Fibroblast of skin of right biceps (primary cell): ENCODE results near the gene MYBPH.

ENCODE experiments used
- DNase-seq: peaks from one replicate; pipeline ENCODE4 v3.0.0-alpha.2; 2013

Gene MYBPH

GRCh38 chr1:203146537-203146936 lies 29.1 kb downstream of the MYBPH start:
- no peak for DNase-seq

- DNase-seq: no peak
Measured at GRCh38 chr1:203146042-203146369, 29.6 kb downstream of the MYBPH start.

DNA sequence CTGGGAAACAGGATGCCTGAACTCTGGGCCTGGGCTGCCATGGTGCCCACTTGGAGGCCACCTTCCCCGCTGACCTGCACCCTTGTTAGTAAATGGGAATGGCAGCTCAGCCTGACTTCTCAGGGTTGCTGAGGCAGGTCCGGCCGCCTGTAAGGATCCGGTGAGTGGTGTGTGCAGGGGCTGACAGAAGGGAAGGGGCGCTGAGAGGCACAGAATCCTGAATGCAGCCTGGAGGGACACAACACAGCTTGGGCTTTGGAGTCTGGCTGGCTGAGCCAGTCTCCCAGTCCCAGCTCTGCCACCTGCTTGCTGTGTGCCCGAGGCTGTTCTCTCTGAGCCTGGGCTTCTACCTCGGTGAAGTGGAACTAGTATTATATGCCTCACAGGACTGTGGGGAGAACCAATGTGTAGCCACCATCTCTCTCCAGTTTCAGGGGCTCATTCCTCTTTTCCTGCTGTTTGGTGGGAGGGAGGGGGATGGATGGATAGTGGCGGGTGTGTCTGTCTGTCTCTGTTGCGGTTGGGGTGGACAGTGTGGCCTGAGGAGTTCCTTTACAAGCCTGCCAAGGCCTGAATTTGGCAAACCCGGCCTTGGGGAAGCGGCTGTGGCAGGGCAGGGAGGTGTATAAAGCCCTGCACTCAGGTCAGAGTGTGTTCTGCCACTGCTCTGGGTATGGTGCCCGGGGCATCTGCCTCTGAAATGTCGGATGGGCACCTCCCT lies 30.1 kb downstream of the MYBPH start:
- no peak for DNase-seq

DNA sequence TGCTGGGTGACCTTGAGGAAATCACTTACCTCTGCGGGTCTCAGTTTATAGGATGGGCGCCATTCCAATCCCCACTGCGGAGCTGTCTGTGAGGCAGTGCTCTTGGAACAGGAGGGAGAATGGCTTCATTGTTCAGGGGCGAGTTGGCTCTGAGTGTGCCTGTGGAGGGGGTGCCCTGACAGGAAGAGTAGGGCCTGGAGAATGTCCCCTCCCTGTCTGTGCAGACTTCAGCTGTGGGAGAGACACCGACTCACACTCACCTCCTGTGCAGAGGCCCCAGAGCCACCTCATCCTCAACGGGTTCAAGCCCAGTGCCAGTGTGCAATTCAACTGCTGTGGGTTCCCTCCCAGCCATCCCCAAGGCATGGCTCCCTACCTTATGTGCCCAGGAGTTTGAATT lies 31.0 kb downstream of the MYBPH start:
- DNase-seq: peak; percentile 63

- DNase-seq: no peak
Measured at GRCh38 chr1:203143641-203144040, 32.0 kb downstream of the MYBPH start.

- no peak for DNase-seq
Measured at GRCh38 chr1:203142684-203143408, 32.8 kb downstream of the MYBPH start.

GRCh38 chr1:203142124-203142523 lies 33.5 kb downstream of the MYBPH start:
- DNase-seq: no peak

DNA sequence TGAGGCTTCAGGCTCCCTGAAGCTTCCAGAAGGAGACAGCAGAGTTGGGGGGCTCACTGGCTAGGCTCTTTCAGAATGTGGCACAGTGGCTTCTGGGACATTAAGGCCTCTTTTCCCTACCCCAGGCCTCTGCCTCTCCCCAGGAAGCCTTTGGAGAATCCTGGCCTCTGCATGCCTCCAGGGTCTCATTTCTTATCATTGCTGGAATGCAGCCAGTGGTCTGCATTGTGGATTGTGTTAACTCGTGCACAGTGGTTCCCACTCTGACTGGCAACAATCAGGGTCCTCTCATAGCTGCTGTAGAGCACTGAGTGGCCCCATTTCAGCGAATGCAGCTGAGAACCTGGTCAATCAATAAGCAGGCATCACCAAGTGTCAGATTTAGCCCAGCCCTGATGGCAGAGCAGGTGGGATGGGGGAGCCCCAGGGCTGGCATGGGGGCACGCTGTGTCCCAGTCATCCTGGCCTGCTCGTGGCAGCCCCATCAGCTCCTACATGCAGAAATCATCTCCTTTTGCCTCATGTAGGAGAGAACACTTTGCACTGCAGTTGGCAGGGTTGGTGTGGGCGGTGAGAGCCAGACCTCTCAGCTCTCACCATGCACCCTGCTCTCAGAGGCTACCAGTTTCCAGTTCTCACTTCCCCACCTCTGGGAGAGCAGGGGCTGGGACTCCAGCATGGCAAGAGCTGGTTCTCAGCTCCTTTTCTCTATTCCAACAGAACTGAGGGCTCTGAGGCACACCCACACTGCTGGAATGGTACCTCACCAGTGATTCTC lies 34.7 kb downstream of the MYBPH start:
- no peak for DNase-seq

DNA sequence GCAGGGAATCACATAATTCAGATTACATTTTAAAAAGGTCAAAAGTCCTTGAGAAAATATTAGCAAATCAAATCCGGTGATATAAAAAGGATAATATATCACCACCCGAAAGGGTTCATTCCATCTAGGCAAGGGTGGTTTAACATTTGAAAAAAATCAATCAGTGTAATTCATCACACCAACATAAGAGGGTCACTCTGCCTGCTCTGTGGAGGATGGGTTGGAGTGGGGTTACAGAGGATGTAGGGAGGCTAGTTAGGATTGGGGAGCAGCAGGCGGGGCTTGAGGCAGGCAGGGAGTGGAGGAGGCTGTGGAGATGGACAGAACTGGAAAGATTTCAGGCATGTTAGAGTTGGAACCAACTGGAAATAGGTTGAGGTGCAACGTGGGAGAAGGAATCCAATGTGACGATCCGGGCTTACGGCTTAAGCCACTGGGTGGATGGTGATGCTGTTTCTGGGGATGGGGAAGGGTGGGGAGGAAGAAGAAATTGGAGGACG lies 35.6 kb downstream of the MYBPH start:
- DNase-seq: no peak

GRCh38 chr1:203138066-203138465 lies 37.6 kb downstream of the MYBPH start:
- no peak for DNase-seq

GRCh38 chr1:203137324-203137723 lies 38.3 kb downstream of the MYBPH start:
- DNase-seq: no peak

DNA sequence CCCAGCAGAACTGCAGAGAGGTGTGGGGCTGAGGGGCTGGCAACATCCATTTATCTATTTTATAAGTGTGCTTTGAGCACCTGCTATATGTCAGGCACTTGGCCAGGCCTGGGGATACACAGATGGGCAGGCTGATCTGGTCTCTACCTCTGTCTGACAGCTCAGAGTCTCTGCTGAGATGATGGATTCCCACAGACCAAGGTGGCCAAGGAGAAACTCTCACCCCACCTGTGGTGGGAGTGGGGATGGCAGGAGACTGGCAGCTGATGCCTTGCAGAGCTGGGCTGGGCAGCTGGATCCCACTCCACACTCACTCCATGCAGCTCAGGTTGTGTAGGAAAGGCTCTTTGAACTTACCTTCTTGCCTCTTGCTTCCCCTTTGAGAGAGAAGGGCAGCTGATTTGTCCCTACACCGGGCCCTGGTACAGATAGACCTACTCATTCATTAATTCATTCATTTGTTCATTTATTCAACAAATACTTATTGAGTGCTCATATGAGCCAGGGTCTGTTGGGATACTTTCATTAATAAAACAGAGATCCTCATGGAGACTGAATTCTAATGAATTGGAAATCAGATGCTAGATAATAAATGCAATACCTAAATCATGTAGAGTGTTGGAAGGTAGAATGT lies 39.1 kb downstream of the MYBPH start:
- no peak for DNase-seq

GRCh38 chr1:203135636-203136305 lies 39.9 kb downstream of the MYBPH start:
- DNase-seq: no peak

GRCh38 chr1:203133970-203134725 lies 41.5 kb downstream of the MYBPH start:
- peak; percentile 59 for DNase-seq

DNA sequence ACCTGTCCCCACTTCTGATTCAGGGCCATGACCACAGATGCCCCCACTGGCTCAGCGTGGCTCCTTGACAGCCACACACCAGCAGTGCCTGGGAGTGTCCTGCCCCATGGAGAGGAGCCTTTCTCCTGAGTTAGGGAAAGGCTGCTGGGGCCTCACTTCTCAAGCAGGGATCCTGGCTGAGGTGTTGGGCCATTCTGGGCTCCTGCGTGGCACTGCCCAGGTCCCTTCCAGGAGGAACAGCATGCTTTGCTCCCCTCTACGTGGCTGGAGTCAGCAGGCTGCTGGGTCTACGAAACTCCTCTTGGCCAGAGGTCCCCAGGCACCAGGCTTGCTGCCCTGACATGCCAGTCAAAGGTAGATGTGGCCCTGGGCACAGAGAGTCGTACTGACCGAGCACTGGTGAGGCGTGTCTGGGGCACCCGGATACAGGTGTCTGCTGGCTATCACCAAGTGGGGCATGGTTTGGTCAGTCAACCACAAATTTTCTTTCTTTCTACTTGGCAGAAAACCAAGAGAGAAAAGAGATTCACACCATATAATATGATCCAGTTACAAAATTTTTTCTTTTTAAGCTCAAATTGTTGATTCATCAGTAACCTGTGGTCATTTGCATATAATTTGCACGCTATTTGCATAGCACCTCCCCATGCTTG lies 44.0 kb downstream of the MYBPH start:
- DNase-seq: no peak

DNA sequence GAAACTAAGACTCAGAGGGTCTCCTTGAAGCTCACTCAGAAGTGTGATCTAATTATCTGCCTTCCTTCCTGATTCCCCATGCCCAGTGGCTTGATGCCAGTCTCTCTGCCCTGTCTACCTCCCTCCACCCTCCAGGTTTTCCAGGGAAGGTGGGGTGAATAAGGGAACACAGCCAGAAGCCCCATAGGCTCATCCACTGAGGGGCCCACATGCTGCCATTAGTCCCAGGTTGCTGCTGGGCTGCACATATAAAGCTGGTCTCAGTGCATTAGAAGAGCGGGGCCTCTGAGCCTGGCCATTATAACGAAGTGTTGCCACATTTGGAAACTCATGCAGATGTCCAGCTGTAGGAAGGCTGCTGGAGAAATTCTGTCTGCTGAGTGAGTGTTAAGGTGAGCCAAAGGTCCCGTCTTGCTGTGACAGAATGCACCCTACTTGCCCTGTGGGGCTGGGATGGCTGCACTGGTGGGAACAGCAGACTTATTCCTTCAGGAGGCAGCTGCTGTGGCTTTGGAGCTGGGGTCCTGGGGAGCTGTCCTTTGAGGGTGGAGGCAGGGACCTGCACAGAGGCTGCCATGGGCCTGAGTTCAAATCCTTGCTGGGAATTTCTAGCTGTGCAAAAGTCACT lies 45.2 kb downstream of the MYBPH start:
- no peak for DNase-seq

DNA sequence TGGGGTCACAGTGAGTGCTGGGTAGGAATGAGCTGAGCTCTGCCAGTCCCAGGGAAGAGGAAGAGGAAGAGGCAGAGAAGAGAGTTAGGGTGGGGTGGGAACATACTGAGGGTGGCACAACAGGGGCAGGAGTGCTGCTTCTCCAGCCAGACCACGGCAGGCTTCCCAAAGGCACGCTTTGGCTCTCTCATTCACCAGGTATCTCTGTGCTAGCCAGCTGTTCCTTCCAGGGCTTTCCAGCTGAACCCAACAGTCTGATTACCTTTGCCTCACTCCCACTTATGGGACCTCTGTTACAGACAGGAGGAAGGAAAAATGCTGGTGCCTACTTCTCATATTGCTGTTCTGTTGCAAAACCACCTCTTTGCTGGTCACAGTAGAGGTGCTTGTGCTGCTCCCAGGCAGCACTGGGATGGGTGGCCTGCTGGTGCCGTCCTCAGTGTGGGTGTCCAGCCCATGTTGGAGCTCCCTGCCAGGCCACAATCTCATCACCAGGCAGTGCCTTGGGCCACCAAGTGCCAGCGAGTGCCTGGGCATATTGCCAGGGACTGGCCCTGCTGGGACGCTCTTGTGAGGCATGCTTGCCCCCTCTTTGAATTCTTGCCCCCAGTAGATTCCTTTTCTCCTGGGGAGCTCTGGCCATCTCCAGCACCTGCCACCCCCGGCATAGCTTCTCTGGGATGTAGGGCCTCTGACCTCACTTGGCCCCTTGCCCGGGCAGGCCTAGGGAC lies 46.0 kb downstream of the MYBPH start:
- no peak for DNase-seq

DNA sequence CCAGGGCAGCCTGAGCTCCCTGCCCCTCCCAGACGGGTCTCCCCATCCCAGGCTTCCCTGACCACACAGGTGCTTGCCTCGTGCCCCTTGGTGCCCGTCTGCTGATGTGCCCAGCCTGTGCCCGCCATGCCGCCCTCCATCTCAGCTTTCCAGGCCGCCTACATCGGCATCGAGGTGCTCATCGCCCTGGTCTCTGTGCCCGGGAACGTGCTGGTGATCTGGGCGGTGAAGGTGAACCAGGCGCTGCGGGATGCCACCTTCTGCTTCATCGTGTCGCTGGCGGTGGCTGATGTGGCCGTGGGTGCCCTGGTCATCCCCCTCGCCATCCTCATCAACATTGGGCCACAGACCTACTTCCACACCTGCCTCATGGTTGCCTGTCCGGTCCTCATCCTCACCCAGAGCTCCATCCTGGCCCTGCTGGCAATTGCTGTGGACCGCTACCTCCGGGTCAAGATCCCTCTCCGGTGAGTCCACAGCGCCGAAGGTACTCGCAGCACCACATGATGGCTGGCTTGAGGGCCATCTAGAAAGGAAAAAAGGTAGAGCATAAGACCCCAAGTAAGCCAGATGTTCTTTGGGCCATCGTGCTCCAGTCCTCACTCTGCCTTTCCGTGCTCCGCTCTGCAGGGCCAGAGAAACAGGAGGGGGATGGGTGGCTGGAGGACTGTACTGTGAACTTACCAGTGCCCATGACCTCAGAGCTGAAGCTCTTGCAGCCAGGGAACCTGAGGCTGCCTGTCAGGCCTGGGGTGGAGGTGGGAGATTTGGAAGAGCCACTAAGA lies 46.7 kb downstream of the MYBPH start:
- DNase-seq: no peak

- no peak for DNase-seq
Measured at GRCh38 chr1:203128431-203128715, 47.3 kb downstream of the MYBPH start.
